ENCODE measurements around the gene RALA.

RALA gene

DNA sequence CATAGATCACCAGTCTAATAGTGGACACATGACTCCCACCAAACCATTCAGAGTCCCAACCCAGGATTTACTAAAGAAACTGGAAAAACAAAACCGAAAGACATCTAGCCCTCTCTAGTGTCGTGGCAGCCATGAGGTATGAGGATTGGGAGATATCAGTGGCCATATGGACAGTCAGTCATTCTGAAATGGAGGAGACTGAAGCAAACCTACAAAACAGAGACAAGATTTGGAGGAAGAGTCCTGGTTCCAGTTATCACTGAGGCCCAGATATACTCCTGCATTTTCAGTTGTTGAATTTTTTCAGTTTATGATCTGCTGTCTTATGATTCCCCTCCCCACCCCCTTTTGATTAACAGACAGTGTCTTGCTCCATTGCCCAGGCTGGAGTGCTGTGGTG, 9.1 kb upstream of the RALA start:
- DNase-seq = no peak

DNA sequence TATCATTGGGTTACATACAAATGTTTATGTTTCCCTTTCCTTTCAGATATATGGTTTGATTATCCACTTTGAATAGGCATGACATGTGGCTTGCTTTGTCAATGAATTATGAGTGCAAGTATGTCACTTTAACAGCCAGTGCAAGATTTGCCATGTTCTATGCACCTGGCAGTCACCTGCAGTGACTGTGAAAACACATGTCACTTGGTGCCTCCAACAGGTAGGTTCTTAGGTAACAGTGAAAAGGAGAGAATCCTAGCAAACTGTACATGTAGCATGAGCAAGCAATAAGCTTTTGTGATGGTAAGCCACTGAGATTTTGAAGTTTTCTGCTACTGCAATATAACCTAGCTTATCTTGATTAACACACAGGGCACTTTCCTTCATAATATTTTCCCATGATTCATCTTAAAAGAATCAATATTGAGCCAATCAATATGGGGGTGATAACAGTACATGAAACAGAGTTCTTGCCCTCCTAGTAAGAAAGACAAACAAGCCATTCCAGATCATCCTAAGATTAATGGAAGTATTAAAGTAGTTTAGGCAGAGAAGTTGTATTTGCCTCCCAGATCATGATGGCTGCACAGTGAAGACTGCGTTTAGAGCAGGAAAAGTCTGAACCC, 7.9 kb upstream of the RALA start:
- no peak for DNase-seq

DNA sequence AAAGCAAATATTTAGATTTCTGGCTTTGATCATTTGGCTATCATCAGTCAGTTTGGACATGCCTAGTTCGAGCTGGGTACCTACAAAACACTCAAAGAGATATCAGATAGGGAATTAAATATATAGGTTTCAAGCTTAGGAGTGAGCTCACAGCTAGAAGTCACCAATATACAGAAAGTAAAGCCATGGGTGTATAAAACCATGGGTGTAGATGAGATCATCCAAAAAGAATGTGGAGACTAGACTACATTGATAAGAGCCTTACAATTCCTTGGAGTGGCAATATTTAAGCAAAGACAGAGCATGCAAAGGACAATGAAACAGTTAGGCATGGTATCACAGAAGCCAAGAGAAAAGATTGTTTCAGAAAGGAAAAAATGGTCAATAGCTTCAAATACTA, 7.2 kb upstream of the RALA start:
- DNase-seq = no peak

DNA sequence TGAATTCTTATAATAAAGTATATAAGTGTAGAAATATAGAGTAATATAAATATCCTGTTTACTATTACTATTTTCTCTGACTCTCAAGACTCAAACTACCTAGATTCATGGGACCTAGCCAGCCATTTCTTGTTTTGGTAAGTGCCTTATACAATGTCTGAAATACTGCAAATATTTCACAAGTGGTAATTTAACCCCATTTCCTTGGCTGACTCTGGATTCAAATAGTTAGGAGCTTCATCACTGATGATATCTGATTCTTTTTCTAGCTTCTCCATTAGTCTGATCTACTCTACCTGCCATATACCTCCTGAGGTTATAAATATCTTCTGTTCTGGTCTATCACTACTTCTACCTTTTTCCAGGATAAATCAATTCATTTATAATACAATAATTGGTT, 6.4 kb upstream of the RALA start:
- DNase-seq = no peak

DNA sequence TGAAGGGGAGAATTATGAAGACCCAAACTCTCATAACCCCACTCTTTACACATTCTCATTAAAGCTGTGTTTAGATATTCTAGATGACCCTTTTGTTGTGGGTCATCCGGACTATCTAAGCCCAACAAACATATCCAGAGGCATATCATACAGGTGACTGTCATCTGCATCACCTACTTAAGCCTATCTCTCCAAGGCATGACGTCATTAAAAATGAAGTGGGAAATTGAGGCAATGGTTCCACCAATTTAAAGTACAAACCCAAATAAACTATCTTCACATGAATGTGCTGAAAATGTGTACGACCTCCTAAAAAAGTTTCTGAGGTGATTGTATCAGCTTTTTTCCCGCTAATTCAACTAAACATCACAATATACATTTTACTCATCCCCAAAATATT, 4.5 kb upstream of the RALA start:
- no peak for DNase-seq

DNA sequence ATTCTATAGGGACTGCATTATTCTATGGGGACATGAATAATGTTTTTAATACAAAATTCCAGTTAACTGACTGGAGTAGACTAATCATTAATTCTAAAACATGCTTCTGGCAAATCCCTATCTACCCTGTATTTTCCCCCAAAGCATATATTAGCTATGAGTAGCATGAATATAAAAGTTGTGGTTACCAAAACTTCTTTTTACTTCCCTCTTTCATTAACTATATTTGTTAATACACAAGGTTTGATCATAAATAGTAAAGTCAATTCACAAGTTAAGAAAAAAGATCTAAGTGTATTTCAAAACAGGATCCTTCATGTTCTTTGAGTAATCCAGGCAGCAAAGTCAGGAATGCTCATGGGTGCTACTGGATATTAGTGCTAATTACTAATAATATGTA, 2.9 kb upstream of the RALA start:
- no peak for DNase-seq

DNA sequence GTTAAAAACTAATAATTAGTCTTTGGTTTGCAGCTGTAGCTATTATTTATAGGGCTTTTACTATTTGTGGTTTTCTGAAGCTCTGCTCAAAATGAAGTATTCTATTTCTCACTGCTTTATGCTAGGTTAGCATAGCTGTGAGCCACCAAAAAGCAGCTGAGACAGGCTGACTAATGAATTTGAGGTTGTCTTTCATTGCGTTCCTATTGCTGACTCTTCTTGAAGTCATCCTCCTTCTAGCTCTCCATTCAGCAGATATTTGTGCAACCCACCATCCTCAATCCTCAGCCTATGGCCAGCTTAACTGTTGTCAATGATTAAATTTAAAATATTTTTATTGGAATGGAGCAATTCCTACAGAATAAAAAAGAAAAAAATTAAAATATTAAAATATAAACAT, 2.1 kb upstream of the RALA start:
- DNase-seq = no peak

DNA sequence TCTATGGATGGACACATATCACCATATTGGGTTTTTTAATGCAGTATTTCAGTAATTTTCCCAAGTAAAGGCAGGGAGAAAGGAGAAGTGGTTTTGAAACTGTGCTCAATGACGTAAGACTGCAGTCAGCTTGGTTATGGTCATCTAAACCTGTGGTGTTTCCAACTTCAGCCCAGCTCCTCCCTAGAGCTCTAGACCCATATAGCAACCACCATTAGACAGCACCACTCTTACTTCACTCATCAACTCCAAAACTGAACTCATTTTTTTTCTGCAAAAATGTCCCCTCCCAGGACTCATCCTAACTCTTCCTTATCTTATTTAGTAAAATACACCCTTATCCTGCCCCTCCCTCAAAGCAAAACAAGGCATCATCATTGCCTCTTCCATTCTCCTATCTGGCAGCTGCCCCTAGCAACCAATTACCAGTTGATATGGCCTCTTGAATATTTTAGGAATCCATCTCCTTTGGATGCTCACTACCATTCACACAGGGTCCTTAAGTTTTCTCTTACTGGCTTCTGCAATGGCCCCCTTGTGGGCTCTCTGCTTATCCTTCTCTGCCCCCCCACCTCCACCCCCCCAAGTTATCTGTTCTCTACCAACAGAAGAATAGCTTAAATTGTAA, 1.5 kb upstream of the RALA start:
- peak; percentile 80 for DNase-seq

DNA sequence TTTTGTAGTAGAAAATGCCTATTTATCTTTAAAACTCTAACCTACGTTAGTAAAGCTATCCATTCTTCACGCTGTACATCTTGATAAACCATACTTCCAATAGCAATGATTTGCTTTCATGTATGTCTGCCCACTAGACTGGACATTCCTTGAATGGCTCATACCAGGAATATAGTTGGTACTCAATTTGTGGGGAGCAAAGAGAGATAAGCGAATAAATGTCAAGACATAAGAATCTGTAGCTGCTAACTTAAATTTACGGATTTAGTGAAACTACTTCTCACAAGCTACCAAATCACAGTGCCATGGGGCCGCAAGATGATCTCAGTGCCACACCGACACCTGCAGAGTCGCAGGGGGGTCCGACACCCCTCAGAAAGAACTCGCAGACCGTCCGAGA, 763 bp upstream of the RALA start:
- no peak for DNase-seq

DNA sequence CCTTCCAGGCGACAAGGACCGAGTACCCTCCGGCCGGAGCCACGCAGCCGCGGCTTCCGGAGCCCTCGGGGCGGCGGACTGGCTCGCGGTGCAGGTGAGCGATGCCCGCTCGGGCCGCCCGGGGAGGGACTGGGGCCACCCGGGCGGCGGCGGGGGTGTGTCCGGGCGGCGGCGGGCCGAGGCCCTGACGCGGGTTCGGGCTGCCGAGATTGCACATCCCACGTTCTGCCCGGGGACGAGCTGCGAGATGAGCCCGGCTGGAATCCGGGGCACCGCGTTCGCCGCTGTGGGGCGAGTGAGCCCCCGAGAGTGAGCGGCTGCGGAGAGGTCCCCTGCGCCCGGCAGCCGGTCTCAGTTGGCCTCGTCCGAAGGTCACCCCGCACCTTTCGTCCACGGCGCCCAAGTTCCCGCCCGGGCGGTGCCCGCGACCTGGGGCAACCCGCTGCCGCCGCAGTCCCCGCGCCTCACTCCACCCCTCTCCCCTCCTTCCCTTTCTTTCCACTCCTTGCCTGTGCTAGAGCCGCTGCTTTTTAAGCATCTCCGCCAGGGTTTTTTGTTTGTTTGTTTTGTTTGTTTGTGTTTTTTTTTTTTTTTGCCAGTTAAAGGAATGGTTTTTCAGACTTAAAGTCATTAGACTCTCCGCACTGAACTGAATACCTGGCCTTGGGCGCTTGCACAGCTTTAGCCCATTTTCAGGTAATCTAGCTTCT, 515 bp downstream of the RALA start:
- DNase-seq = peak; percentile 54

DNA sequence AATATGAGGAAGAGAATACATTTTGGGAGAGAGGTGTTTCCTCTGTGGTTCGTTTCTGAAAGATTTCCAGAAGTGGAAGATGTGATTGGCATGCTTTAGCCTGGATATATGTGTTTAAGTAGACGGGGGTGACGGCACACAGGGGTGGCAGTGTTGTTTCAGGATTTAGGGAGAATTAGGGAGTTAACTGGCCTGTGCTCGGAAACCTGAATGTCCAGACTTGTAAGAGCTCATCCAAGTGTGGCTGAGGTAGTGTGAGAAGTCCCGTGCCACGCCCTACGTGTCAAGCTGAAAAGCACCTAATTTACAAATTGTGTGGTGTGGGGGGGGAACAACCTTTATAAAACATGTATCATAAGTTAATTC, 1.1 kb downstream of the RALA start:
- peak; percentile 33 for DNase-seq

DNA sequence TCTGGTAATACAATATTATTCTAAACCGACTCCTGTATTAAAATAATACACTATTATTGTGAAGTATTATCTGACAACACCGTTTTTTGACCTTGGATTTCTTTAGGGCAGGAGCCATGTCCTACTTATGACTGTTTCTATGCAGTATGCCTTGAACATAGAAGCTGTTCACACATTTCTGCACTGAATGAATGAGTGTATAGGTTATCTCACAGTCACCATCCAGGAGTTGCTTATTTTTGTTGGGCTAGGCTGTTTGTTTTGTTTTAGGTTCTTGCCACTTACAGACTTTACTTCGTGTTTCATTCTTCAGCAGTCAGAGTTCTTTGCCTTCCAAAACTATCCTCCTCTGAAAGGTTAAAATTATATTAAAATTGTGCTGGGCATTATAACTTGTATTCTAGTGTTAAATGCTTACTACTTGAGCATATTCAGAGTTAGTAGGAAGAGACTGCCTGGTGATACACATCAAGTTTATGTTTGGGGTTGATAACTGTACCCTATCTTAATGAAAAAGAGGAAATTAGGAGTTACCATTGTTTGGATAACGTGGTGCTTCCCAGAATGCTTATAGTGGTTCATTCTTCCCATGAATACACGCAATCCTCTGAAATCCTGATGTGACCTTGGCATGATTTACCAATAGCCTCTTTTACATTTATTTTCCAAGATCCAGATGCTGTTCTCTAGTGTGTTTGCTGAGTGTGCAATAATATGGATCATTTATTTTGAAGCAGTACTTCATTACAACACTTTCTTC, 1.7 kb downstream of the RALA start:
- peak; percentile 25 for DNase-seq

DNA sequence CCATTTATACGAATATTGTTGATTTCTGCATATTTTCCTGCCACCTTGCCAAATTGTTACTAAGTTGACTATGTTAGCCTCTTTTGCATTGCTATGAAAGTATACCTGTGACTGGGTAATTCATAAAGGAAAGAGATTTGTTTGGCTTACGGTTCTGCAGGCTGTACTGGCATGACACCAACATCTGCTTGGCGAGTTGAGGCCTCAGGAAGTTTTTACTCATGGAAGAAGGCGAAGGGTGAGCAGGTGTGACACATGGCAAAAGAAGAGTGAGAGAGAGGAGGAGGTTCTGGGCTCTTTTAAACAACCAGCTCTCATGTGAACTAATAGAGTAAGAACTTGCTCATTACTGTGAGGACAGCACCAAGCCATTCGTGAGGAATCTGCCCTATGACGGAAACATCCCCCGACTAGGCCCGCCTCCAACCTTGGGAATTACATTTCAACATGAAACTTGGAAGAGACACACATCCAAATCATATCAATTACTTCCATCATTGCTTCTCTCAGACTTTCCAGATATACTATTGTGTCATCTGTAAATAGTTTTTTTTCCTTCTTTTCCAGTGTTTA, 8.4 kb downstream of the RALA start:
- DNase-seq = no peak

DNA sequence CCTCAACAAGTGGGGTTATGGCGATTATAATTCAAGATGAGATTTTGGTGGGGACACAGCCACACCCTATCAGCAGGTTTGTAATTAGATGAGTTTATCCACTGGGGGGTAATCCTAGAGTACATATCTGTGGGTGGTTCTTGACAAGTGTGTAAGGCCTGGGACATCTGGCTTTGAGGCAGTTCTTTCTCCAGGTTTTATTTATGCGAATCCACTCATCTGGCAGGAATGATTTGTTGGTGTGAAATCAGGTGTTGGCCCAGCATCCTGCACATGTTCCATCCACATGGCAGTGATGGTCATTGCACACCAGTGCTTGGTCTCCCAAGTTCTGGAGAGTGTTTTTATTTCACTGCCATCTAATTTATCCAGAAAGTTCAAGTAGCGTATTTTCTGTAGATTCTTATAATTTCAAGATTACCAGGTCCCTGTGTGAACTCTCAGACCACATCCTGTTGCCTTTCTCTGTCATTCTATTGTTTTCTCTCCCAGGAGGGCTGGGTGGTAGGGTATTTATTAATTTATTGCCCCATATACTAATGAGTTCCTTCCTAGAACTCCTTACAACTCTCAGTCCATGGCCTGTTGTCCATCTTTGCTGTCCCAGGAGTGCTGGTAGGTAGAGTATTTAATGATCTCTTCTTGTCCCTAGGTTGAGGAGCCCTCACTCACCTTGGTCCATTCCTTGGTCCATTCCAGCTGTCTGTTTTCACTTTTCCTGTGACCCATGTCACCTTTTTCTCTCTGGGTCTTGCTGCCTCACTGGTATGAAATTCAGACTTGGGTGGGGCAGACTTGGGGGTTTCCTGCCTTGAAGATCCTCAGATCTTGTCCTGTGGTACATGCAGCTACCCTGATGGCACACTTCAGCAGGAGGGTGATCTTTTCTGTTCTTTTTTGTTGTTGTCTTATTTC, 10.4 kb downstream of the RALA start:
- no peak for DNase-seq

DNA sequence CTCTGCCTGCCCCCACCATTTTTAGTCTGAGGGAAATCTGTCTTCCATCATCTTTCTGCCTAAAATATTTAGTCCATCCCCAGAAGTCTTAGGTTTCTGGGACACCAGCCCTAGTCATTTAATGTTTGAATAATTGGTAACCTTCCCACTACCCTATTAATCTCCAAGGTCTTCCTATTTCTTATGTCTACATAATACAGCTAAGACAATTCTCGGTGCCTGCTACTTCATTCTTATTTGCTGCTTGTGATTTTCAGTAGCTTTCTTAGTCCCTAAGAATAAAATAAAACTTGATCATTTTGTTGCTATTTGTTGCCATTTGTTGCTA, 11.1 kb downstream of the RALA start:
- DNase-seq = no peak

DNA sequence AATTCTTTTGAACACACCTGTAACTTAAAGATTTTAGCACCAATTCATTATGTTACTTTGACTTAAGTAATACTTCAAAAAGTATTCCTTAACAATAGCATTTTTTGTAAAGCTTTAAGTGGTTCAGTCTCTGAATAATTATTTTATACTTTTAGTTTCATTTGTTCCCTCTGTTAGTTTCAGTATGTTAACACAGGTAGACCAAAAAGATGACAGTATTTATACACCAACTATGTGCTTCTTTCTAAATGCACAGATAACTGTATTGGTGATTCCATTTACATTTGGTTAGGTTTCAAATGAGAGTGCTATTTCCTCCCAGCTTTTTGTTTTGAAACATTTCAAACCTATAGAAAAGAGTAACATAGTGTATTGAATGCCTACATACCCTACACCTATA, 14.0 kb downstream of the RALA start:
- DNase-seq = no peak

DNA sequence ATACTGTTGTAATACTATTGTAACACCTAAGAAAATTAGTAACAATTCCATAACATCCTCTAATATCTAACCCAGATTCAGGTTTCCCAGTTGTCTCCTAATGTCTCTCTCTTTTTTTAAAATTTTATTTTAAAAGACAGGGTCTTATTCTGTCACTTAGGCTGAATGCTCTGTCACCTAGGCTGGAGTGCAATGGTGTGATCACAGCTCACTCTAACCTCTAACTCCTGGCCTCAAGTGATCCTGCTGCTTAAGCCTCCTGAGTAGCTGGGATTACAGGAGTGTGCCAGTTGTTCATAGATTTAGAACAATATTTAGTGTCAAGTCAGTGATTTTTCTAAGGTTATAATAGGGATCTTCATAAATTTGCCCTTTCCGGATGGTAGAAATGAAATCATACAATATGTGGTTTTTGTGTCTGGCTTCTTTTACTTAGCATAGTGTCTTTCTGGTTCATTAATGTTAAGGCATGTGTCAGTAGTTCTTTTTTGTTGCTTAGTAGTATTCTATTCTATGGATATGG, 14.7 kb downstream of the RALA start:
- no peak for DNase-seq

DNA sequence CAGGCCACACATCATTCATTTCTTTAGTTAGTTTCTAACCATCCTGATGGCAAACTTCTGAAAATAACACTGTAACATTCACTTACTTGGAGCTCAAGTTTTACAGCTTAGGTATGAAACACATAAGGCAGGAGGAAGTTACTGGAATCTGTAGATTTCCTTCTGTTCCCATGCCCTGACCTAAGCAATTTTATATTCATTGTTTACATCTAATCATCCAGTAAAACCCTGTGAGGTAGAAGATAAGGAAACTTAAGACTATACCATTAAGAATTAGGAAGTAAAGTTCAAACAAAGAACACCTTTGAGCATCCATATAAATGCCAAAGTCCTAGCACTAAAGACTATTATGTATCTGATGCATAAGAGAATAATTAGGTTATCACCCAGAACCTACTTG, 19.5 kb downstream of the RALA start:
- DNase-seq = no peak

DNA sequence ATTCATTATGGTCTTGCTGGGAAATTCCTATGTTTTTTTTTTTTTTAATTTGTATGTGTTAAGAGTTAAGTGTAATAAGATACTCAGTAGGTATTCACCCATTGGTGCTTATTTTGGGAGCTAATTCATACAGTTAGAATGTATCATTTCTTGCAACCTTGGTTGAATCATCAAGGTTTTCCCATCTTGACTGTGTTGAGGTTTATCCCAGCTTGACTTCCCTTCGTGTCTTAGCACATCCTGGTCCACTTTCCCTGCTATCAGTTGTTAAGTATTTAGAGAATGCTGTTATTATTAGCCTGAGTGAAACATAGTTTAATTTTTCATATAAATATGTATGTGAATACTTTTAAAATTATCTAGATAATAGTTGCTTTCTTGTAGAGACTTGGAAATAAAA, 20.8 kb downstream of the RALA start:
- DNase-seq = no peak

DNA sequence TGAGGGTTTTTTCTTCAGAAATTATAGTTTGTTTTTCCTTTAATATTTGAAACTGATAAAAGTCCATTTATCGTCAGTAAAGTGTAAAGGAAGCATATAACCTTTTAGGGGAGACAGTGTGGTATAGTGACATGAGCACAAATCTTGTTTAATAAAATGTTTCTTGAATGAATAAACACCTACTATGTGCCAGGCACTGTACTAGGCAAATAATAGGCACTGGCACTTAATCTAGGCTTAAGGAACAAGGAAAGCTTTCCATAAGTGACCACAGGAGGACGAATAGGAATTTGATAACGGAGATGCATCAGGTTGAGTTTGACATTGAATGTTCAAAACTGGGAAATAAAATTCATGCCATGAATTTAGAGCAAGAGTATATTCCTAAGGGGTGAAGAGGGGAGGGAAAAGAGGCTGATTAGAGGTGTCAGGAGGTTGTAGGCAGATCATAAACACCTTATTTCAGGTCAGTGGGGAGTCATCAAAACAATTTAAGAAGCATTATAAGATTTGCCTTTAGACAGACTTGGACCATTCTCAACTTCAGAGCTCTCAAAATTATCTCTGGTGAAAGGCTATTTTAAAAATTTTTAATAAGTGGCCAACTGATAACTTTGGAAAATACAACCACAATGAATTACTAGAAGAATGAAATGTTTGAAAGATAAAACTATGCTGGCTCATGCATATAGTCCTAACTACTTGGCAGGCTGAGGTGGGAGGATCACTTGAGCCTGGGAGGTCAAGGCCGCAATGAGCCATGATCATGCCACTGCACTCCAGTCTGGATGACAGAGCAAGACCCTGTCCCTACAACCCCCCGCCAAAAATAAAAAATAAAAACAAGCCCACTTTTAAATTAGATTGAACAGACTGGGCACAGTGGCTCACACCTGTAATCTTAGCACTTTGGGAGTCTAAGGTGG, 22.4 kb downstream of the RALA start:
- peak; percentile 49 for DNase-seq

DNA sequence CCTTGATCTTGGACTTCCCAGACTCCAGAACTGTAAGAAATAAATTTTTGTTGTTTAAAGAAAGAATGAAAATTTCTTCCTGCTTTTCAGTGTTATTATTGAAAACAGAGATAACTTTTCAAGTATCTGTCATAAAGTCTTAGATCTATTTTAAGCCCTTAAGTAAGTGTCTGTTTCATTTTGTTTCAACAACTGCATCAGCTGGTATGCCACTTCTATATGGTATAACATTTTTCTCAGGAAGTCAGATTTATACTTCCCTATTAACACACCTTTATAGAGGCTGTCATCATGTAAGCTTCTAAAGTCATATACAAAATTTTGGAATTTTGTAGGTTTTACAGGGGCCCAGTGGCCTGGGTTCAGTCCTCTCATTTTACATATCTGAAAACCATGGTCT, 24.4 kb downstream of the RALA start:
- DNase-seq = no peak
